ENCODE data around the gene EEF1G. TPM values are rescaled to one million over a fixed set of nuclear protein-coding genes. Genes with fewer than 3 reads are reported as not detected.
A peak's percentile ranks its signal among the peaks of the same experiment; 100 is the strongest.
"Not testable (repeated sequence)": the region's sequence is repeated elsewhere in the genome, so short reads cannot be mapped to it uniquely, and the experiment has no call there.

EEF1G gene
- total RNA-seq, 1 experiment from 2014 or later: 1,667 TPM

DNA sequence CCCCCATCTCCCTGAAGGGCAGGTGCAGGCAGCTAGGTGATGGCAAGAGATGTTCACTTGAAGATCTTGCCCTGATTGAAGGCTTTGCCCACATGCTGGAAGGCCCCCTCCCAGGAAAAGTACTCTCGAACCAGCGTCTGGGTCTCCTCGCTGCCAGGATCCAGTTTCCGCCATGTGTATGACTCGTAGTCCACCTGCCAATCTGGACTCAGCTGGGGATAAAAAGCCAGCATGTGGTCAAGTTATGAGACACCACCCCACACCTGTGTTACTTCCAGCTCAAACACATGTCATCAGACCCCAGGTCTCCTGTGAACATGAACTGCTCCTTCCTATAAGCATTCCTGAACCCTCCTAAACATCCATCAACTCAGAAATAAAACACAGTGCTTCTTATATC lies 14.1 kb downstream of the EEF1G start:
- H3K27ac Mint-ChIP-seq: peak overlapping the region; percentile 96
- ChIA-PET POLR2A (interaction anchor here (0.9 to 3.3 kb wide), 4 partner anchors 13 to 135 kb away, joined by 3 to 13 read pairs (median 8); partner anchors contain the start of gene AHNAK), CTCF (interaction anchor here (0.6 to 11.8 kb wide), 6 partner anchors 14 to 164 kb away, joined by 3 to 311 read pairs (median 41); partner anchors contain the start of genes AHNAK and B3GAT3)
- H3K9me3 Mint-ChIP-seq; H3K27me3 Mint-ChIP-seq (ENCODE audit: low read depth); DNase-seq (ENCODE audit: low spot score); ATAC-seq: not testable (repeated sequence)
- peaks cover 76% of the 10 kb centered on the region for H3K4me1 Mint-ChIP-seq
- peaks cover 52% of the 10 kb centered on the region for H3K36me3 Mint-ChIP-seq
- peak overlapping the region; percentile 49 for H3K4me3 Mint-ChIP-seq

DNA sequence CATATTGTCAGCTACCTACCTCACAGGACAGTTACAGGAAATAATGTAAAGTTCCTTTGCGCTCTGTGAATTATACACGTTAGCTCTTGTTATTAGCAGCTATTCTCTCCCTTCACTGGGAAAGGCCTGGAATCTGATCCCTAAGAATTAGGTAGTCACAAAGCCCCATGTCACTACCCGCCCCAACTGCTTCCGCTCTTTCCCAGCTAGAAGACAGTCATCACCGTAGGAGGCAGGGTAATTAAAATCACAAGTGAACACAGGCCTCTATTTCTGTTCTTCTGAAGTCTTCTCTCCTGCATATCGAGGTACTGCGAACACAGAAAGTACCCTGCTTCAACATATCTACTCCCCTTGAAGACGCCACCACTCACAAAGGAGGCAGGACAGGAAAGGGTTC lies 14.5 kb downstream of the EEF1G start:
- peaks cover 80% of the 10 kb centered on the region for H3K4me1 Mint-ChIP-seq
- H3K36me3 Mint-ChIP-seq: peaks cover 52% of the 10 kb centered on the region
- no peaks in the 10 kb centered on the region for H3K27me3 Mint-ChIP-seq (ENCODE audit: low read depth)
- POLR2A ChIA-PET: interaction anchor here (0.9 to 3.3 kb wide), 2 partner anchors 15 to 17 kb away, joined by 3 to 13 read pairs; no protein-coding TSS in a partner anchor
- TF ChIP-seq, protein P1, sequence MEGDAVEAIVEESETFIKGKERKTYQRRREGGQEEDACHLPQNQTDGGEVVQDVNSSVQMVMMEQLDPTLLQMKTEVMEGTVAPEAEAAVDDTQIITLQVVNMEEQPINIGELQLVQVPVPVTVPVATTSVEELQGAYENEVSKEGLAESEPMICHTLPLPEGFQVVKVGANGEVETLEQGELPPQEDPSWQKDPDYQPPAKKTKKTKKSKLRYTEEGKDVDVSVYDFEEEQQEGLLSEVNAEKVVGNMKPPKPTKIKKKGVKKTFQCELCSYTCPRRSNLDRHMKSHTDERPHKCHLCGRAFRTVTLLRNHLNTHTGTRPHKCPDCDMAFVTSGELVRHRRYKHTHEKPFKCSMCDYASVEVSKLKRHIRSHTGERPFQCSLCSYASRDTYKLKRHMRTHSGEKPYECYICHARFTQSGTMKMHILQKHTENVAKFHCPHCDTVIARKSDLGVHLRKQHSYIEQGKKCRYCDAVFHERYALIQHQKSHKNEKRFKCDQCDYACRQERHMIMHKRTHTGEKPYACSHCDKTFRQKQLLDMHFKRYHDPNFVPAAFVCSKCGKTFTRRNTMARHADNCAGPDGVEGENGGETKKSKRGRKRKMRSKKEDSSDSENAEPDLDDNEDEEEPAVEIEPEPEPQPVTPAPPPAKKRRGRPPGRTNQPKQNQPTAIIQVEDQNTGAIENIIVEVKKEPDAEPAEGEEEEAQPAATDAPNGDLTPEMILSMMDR (IDR thresholded peaks at IDR 0.05): no peak
- TF ChIP-seq, protein P2, sequence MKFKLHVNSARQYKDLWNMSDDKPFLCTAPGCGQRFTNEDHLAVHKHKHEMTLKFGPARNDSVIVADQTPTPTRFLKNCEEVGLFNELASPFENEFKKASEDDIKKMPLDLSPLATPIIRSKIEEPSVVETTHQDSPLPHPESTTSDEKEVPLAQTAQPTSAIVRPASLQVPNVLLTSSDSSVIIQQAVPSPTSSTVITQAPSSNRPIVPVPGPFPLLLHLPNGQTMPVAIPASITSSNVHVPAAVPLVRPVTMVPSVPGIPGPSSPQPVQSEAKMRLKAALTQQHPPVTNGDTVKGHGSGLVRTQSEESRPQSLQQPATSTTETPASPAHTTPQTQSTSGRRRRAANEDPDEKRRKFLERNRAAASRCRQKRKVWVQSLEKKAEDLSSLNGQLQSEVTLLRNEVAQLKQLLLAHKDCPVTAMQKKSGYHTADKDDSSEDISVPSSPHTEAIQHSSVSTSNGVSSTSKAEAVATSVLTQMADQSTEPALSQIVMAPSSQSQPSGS (CRISPR knock-in tag; IDR thresholded peaks at IDR 0.05; ENCODE audit: borderline replicate concordance, low read depth): no peak
- TF ChIP-seq MXD4 (CRISPR knock-in tag; IDR thresholded peaks at IDR 0.05; ENCODE audit: borderline replicate concordance) (no peak), ELF4 (CRISPR knock-in tag; IDR thresholded peaks at IDR 0.05; ENCODE audit: low read depth) (no peak), NFE2L1 (CRISPR knock-in tag; IDR thresholded peaks at IDR 0.05) (no peak), ZNF671 (CRISPR knock-in tag; IDR thresholded peaks at IDR 0.05) (no peak), TP53 (CRISPR knock-in tag; IDR thresholded peaks at IDR 0.05) (no peak), GTF2I (CRISPR knock-in tag; conservative IDR thresholded peaks at IDR 0.05) (no peak), SMAD4 (CRISPR knock-in tag; IDR thresholded peaks at IDR 0.05) (no peak), TEAD1 (CRISPR knock-in tag; IDR thresholded peaks at IDR 0.05) (no peak)
- TF ChIP-seq, protein P3, sequence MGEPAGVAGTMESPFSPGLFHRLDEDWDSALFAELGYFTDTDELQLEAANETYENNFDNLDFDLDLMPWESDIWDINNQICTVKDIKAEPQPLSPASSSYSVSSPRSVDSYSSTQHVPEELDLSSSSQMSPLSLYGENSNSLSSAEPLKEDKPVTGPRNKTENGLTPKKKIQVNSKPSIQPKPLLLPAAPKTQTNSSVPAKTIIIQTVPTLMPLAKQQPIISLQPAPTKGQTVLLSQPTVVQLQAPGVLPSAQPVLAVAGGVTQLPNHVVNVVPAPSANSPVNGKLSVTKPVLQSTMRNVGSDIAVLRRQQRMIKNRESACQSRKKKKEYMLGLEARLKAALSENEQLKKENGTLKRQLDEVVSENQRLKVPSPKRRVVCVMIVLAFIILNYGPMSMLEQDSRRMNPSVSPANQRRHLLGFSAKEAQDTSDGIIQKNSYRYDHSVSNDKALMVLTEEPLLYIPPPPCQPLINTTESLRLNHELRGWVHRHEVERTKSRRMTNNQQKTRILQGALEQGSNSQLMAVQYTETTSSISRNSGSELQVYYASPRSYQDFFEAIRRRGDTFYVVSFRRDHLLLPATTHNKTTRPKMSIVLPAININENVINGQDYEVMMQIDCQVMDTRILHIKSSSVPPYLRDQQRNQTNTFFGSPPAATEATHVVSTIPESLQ (CRISPR knock-in tag; IDR thresholded peaks at IDR 0.05): no peak
- TF ChIP-seq, protein P4, sequence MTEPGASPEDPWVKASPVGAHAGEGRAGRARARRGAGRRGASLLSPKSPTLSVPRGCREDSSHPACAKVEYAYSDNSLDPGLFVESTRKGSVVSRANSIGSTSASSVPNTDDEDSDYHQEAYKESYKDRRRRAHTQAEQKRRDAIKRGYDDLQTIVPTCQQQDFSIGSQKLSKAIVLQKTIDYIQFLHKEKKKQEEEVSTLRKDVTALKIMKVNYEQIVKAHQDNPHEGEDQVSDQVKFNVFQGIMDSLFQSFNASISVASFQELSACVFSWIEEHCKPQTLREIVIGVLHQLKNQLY (CRISPR knock-in tag; IDR thresholded peaks at IDR 0.05): no peak
- TF ChIP-seq, protein P5, sequence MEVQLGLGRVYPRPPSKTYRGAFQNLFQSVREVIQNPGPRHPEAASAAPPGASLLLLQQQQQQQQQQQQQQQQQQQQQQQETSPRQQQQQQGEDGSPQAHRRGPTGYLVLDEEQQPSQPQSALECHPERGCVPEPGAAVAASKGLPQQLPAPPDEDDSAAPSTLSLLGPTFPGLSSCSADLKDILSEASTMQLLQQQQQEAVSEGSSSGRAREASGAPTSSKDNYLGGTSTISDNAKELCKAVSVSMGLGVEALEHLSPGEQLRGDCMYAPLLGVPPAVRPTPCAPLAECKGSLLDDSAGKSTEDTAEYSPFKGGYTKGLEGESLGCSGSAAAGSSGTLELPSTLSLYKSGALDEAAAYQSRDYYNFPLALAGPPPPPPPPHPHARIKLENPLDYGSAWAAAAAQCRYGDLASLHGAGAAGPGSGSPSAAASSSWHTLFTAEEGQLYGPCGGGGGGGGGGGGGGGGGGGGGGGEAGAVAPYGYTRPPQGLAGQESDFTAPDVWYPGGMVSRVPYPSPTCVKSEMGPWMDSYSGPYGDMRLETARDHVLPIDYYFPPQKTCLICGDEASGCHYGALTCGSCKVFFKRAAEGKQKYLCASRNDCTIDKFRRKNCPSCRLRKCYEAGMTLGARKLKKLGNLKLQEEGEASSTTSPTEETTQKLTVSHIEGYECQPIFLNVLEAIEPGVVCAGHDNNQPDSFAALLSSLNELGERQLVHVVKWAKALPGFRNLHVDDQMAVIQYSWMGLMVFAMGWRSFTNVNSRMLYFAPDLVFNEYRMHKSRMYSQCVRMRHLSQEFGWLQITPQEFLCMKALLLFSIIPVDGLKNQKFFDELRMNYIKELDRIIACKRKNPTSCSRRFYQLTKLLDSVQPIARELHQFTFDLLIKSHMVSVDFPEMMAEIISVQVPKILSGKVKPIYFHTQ (CRISPR knock-in tag; IDR thresholded peaks at IDR 0.05): no peak
- DNase-seq (ENCODE audit: low spot score): no peak
- H3K27ac Mint-ChIP-seq: peak overlapping the region; percentile 96
- CTCF ChIA-PET: interaction anchor here (3.6 to 11.8 kb wide), 2 partner anchors 14 to 134 kb away, joined by 106 to 311 read pairs; partner anchors contain the start of gene AHNAK
- H3K9me3 Mint-ChIP-seq: no peaks in the 10 kb centered on the region
- no peak for ATAC-seq
- H3K4me3 Mint-ChIP-seq: peak overlapping the region; percentile 49; the same call in 1 of the 2 replicates

Measured in WTC11 (cell line).